Ovary (tissue), 9 donors: ENCODE results near the gene INPP5A. TPM values are rescaled to one million over a fixed set of nuclear protein-coding genes. Genes with fewer than 3 reads are reported as not detected.

Experiments
- DNase-seq, 5 donors: peaks; one replicate each; pipeline ENCODE4 v3.0.0-alpha.2; 2019 to 2020
- H3K27ac ChIP-seq, 2 donors: fragments of 200-600 bp; one replicate each; pipeline versions ENCODE4 v1.5.1 to v1.8.0; 2019 to 2022
- H3K27me3 ChIP-seq: fragments of 200-600 bp; one replicate; pipeline ENCODE4 v1.8.0; 2022
- H3K36me3 ChIP-seq: fragments of 200-600 bp; sonication (generic); one replicate; pipeline ENCODE4 v1.5.1; 2019
- H3K4me1 ChIP-seq: one replicate; pipeline ENCODE4 v1.8.1; 2013; ENCODE audit warnings: mild to moderate bottlenecking, moderate library complexity; ENCODE audit not compliant: insufficient read depth
- H3K4me3 ChIP-seq: fragments of 200-600 bp; sonication (generic); one replicate; pipeline ENCODE4 v1.5.1; 2017
- H3K9me3 ChIP-seq, 2 donors: fragments of 200-600 bp in 1 of 2; sonication (generic) in 1 of 2; one replicate each; pipeline versions ENCODE4 v1.5.1 to v1.8.1; 2013 to 2019; ENCODE audit warnings: mild to moderate bottlenecking in 1 of 2, moderate library complexity in 1 of 2
- CTCF ChIP-seq, 3 donors: fragments of 450-650 bp in 2 of 3; fragments of 200-600 bp in 1 of 3; IDR thresholded peaks; one replicate each; pipeline versions ENCODE4 v1.5.1 to v1.8.0; 2016 to 2022; ENCODE audit warnings: antibody characterized with exemption in 3 of 3, mild to moderate bottlenecking in 1 of 3
- EP300 ChIP-seq: sonication (generic); formaldehyde crosslinking; IDR thresholded peaks from one replicate; pipeline ENCODE4 v1.6.1; 2017; ENCODE audit warnings: antibody characterized with exemption
- POLR2A ChIP-seq: fragments of 450-650 bp; IDR thresholded peaks from one replicate; pipeline ENCODE4 v1.6.1; 2017; ENCODE audit warnings: antibody characterized with exemption, mild to moderate bottlenecking, moderate library complexity
- WGBS, 3 donors: extraction: QIAGEN DNeasy Blood & Tissue Kit in 1 of 3; methylation state at CpG; one replicate each; pipeline versions ENCODE4 v1.1.5 to v1.1.7; 2013 to 2017; 5-methylcytosine and 5-hydroxymethylcytosine counted together
- intact Hi-C, 4 donors: fragments of 100-400 bp; cut with DNase I; formaldehyde crosslinking; loops; one replicate each; pipeline versions ENCODE4 v1.11.0 to v1.15.1; 2022 to 2023
- polyA plus RNA-seq, 2 donors: library from polyadenylated mRNA; stranded (reverse); fragments of 200-250 nt in 1 of 2; fragments of 350-450 nt in 1 of 2; fragmentation: Illumina TruSeq in 1 of 2; extraction: RNeasy Lipid Tissue Mini Kit (QIAGEN cat#74804) in 1 of 2; gene quantifications; one replicate each; pipeline ENCODE4 v1.2.3, GENCODE V29; 2013 to 2014
- total RNA-seq, 7 donors: library from RNA; depleted of rRNA in 2 of 7; stranded (reverse); fragments of >200 nt in 2 of 7; fragmentation: NEBNext Ultra II Directional in 3 of 7; extraction: Animal tissue kit (Norgen Biotek cat#: 25700) in 3 of 7; gene quantifications; one replicate each; pipeline versions ENCODE4 v1.1.0 to v1.2.4, GENCODE V29; 2016 to 2023
- donor health status: DM: no; HTN: no; CAD: no; lungs with moderate emphysema.
- donor health status: DM: no; HTN: no; CAD: no.
- donor health status: Bipolar disorder and iron deficiency.
- donor health status: DM: yes; HTN: yes; CAD: no.
- donor health status: DM: no; HTN: no; CAD: no.
- donor health status: DM: yes; HTN: yes; CAD: no.

INPP5A gene
- total and polyA plus RNA-seq, 9 donors = 19.8 to 41.2 (median 35.3) TPM

GRCh38 chr10:132810141-132810806 lies 272.7 kb downstream of the INPP5A start:
- no peaks in the 10 kb centered on the region for H3K27me3 ChIP-seq
- H3K36me3 ChIP-seq = no peaks in the 10 kb centered on the region
- no peak overlapping the region for H3K4me3 ChIP-seq
- DNase-seq = no peak
- no peaks in the 10 kb centered on the region for H3K9me3 ChIP-seq
- TF ChIP-seq POLR2A (no peak), CTCF (IDR thresholded peaks at IDR 0.05) (no peak), EP300 (no peak)
- 80 to 85% (median 85%) methylated on average over 36 to 39 of the region's 39 CpGs for WGBS, 3 donors
- intact Hi-C loops = no loop called here
- H3K27ac ChIP-seq = no peak overlapping the region
- no peaks in the 10 kb centered on the region for H3K4me1 ChIP-seq

GRCh38 chr10:132810807-132811700 lies 273.5 kb downstream of the INPP5A start:
- 63 to 68% (median 64%) methylated on average over 27 to 33 of the region's 33 CpGs for WGBS, 3 donors
- no peaks in the 10 kb centered on the region for H3K9me3 ChIP-seq
- no peak for DNase-seq
- intact Hi-C loops = no loop called here
- H3K4me3 ChIP-seq = no peak overlapping the region
- no peaks in the 10 kb centered on the region for H3K4me1 ChIP-seq
- H3K27ac ChIP-seq = no peak overlapping the region
- TF ChIP-seq CTCF (IDR thresholded peaks at IDR 0.05) (no peak), EP300 (no peak), POLR2A (no peak)
- H3K27me3 ChIP-seq = no peaks in the 10 kb centered on the region
- H3K36me3 ChIP-seq = no peaks in the 10 kb centered on the region

- Histone ChIP-seq H3K4me1 (no peaks in the 10 kb centered on the region), H3K4me3 (no peak overlapping the region), H3K27ac (no peak overlapping the region), H3K9me3 (no peaks in the 10 kb centered on the region), H3K27me3 (no peaks in the 10 kb centered on the region), H3K36me3 (no peaks in the 10 kb centered on the region)
- no peak for DNase-seq
- WGBS, 3 donors = 82 to 85% (median 84%) methylated on average over 26 of the region's 26 CpGs
- TF ChIP-seq EP300 = no peak
- TF ChIP-seq CTCF (IDR thresholded peaks at IDR 0.05) = no peak
- intact Hi-C loops = no loop called here
These were observed 274.4 kb downstream of the INPP5A start for GRCh38 chr10:132811891-132812481.

GRCh38 chr10:132812520-132812919 lies 274.9 kb downstream of the INPP5A start:
- no peaks in the 10 kb centered on the region for H3K4me1 ChIP-seq
- H3K27me3 ChIP-seq = no peaks in the 10 kb centered on the region
- 72 to 80% (median 77%) methylated on average over 7 to 11 of the region's 11 CpGs for WGBS, 3 donors
- intact Hi-C loops = no loop called here
- DNase-seq = no peak
- no peak overlapping the region for H3K4me3 ChIP-seq
- no peak overlapping the region for H3K27ac ChIP-seq
- no peaks in the 10 kb centered on the region for H3K9me3 ChIP-seq
- H3K36me3 ChIP-seq = no peaks in the 10 kb centered on the region
- no peak for TF ChIP-seq EP300
- no peak for TF ChIP-seq CTCF (IDR thresholded peaks at IDR 0.05)
- no peak for TF ChIP-seq POLR2A
